ENCODE measurements around the gene PIK3CB. TPM values are rescaled to one million over a fixed set of nuclear protein-coding genes. Genes with fewer than 3 reads are reported as not detected.

The PIK3CB gene
- total and polyA plus RNA-seq, 4 donors = 12.8 to 41.9 (median 27.5) TPM

GRCh38 chr3:138657508-138657907 lies 177.2 kb downstream of the PIK3CB start:
- no peak for TF ChIP-seq CTCF (IDR thresholded peaks at IDR 0.05; ENCODE audit: control extremely low read depth, extremely low read depth)
- WGBS, 2 donors = 65 to 83% methylated on average over 2 of the region's 2 CpGs
- Histone ChIP-seq H3K9me3 (ENCODE audit: control insufficient read depth in 4 of 4, insufficient read depth in 3 of 4, low read length in 3 of 4) (no peaks in the 10 kb centered on the region), H3K27ac (ENCODE audit: low read depth in 1 of 2, low read length in 1 of 2) (no peak overlapping the region), H3K4me3 (no peak overlapping the region), H3K27me3 (ENCODE audit: control insufficient read depth in 3 of 3, insufficient read depth in 3 of 3, low read length in 2 of 3) (no peaks in the 10 kb centered on the region), H3K9ac (ENCODE audit: insufficient read depth in 1 of 2, low read length in 2 of 2) (no peak overlapping the region), H3K4me1 (ENCODE audit: control insufficient read depth in 5 of 5, insufficient read depth in 5 of 5, low read length in 5 of 5) (no peaks in the 10 kb centered on the region), H3K36me3 (ENCODE audit: control insufficient read depth in 4 of 4, insufficient read depth in 4 of 4, low read length in 4 of 4) (peaks cover 0 to 21% (median 4%) of the 10 kb centered on the region in 4 donors)
- DNase-seq (no peak), ATAC-seq (ENCODE audit: insufficient read depth, low FRiP score) (no peak)

- no peak for DNase-seq
- H3K9me3 ChIP-seq (ENCODE audit: control insufficient read depth in 4 of 4, insufficient read depth in 3 of 4, low read length in 3 of 4) = peaks cover 0 to 10% (median 0%) of the 10 kb centered on the region in 4 donors
- no peak overlapping the region for H3K27ac ChIP-seq (ENCODE audit: low read depth in 1 of 2, low read length in 1 of 2)
- H3K9ac ChIP-seq (ENCODE audit: insufficient read depth in 1 of 2, low read length in 2 of 2) = no peak overlapping the region
- peaks cover 2 to 22% (median 11%) of the 10 kb centered on the region in 4 donors for H3K36me3 ChIP-seq (ENCODE audit: control insufficient read depth in 4 of 4, insufficient read depth in 4 of 4, low read length in 4 of 4)
- no peak for TF ChIP-seq CTCF (IDR thresholded peaks at IDR 0.05; ENCODE audit: control extremely low read depth, extremely low read depth)
- H3K27me3 ChIP-seq (ENCODE audit: control insufficient read depth in 3 of 3, insufficient read depth in 3 of 3, low read length in 2 of 3) = no peaks in the 10 kb centered on the region
- H3K4me1 ChIP-seq (ENCODE audit: control insufficient read depth in 5 of 5, insufficient read depth in 5 of 5, low read length in 5 of 5) = no peaks in the 10 kb centered on the region
- ATAC-seq (ENCODE audit: insufficient read depth, low FRiP score) = no peak
- no peak overlapping the region for H3K4me3 ChIP-seq
Measured at GRCh38 chr3:138653567-138653966, 181.2 kb downstream of the PIK3CB start.

GRCh38 chr3:138649134-138649533 lies 185.6 kb downstream of the PIK3CB start:
- Histone ChIP-seq H3K9me3 (ENCODE audit: control insufficient read depth in 4 of 4, insufficient read depth in 3 of 4, low read length in 3 of 4) (peaks cover 0 to 12% (median 5%) of the 10 kb centered on the region in 4 donors), H3K36me3 (ENCODE audit: control insufficient read depth in 4 of 4, insufficient read depth in 4 of 4, low read length in 4 of 4) (peaks cover 0 to 15% (median 5%) of the 10 kb centered on the region in 4 donors), H3K27ac (ENCODE audit: low read depth in 1 of 2, low read length in 1 of 2) (no peak overlapping the region), H3K9ac (ENCODE audit: insufficient read depth in 1 of 2, low read length in 2 of 2) (no peak overlapping the region), H3K4me1 (ENCODE audit: control insufficient read depth in 5 of 5, insufficient read depth in 5 of 5, low read length in 5 of 5) (no peaks in the 10 kb centered on the region), H3K27me3 (ENCODE audit: control insufficient read depth in 3 of 3, insufficient read depth in 3 of 3, low read length in 2 of 3) (no peaks in the 10 kb centered on the region), H3K4me3 (no peak overlapping the region)
- WGBS, 2 donors = 98 to 99% methylated on average over 5 of the region's 5 CpGs
- ATAC-seq (ENCODE audit: insufficient read depth, low FRiP score) = no peak
- no peak for DNase-seq
- TF ChIP-seq CTCF (IDR thresholded peaks at IDR 0.05; ENCODE audit: control extremely low read depth, extremely low read depth) = no peak

GRCh38 chr3:138646513-138646912 lies 188.2 kb downstream of the PIK3CB start:
- no peak for TF ChIP-seq CTCF (IDR thresholded peaks at IDR 0.05; ENCODE audit: control extremely low read depth, extremely low read depth)

More at GRCh38 chr3:138646513-138646912, 188.2 kb downstream of the PIK3CB start:
- no peaks in the 10 kb centered on the region for H3K27me3 ChIP-seq (ENCODE audit: control insufficient read depth in 3 of 3, insufficient read depth in 3 of 3, low read length in 2 of 3)
- H3K9ac ChIP-seq (ENCODE audit: insufficient read depth in 1 of 2, low read length in 2 of 2) = no peak overlapping the region
- H3K9me3 ChIP-seq (ENCODE audit: control insufficient read depth in 4 of 4, insufficient read depth in 3 of 4, low read length in 3 of 4) = peaks cover 0 to 17% (median 7%) of the 10 kb centered on the region in 4 donors
- peaks cover 0 to 15% (median 5%) of the 10 kb centered on the region in 4 donors for H3K36me3 ChIP-seq (ENCODE audit: control insufficient read depth in 4 of 4, insufficient read depth in 4 of 4, low read length in 4 of 4)
- no peak for ATAC-seq (ENCODE audit: insufficient read depth, low FRiP score)
- no peak for DNase-seq
- H3K4me3 ChIP-seq = no peak overlapping the region
- H3K27ac ChIP-seq (ENCODE audit: low read depth in 1 of 2, low read length in 1 of 2) = no peak overlapping the region
- H3K4me1 ChIP-seq (ENCODE audit: control insufficient read depth in 5 of 5, insufficient read depth in 5 of 5, low read length in 5 of 5) = no peaks in the 10 kb centered on the region

All from lung (tissue), 12 donors.